NT2/D1 (cell line): Measurements from ENCODE around the gene FBXW8.

Experiments
- DNase-seq: peaks from one replicate; pipeline ENCODE4 v3.0.0-alpha.2; 2011; ENCODE audit warnings: low read depth, low spot score
- H3K27me3 ChIP-seq: 2 replicates; pipeline ENCODE4 v1.6.0; 2011; ENCODE audit warnings: mild to moderate bottlenecking; ENCODE audit not compliant: insufficient read length, insufficient read depth
- H3K36me3 ChIP-seq: 2 replicates; pipeline ENCODE4 v1.6.1; 2011; ENCODE audit warnings: mild to moderate bottlenecking, low read length, mixed read lengths; ENCODE audit not compliant: insufficient read depth, insufficient read length
- H3K4me1 ChIP-seq: 2 replicates; pipeline ENCODE4 v1.5.1; 2011; ENCODE audit not compliant: insufficient read depth, insufficient read length
- H3K4me3 ChIP-seq: 2 replicates; pipeline ENCODE4 v1.5.1; 2011; ENCODE audit warnings: low read depth; ENCODE audit not compliant: insufficient read length
- H3K9ac ChIP-seq: 2 replicates; pipeline ENCODE4 v1.6.0; 2011; ENCODE audit warnings: low read depth; ENCODE audit not compliant: insufficient read length
- H3K9me3 ChIP-seq: 2 replicates; pipeline ENCODE4 v1.5.1; 2011; ENCODE audit warnings: mild to moderate bottlenecking, low read length; ENCODE audit not compliant: insufficient read depth
- SUZ12 ChIP-seq: IDR thresholded peaks from 2 replicates; pipeline ENCODE4 v1.6.1; 2011; ENCODE audit not compliant: insufficient read length, insufficient read depth; ENCODE audit errors: extremely low read depth
- YY1 ChIP-seq: IDR thresholded peaks from 2 replicates; pipeline ENCODE4 v1.6.1; 2011; ENCODE audit not compliant: insufficient read length, insufficient read depth
- ZNF274 ChIP-seq: IDR thresholded peaks from 2 replicates; pipeline ENCODE4 v1.6.1; 2011; ENCODE audit warnings: mild to moderate bottlenecking, low read depth, low read length

FBXW8 gene

DNA sequence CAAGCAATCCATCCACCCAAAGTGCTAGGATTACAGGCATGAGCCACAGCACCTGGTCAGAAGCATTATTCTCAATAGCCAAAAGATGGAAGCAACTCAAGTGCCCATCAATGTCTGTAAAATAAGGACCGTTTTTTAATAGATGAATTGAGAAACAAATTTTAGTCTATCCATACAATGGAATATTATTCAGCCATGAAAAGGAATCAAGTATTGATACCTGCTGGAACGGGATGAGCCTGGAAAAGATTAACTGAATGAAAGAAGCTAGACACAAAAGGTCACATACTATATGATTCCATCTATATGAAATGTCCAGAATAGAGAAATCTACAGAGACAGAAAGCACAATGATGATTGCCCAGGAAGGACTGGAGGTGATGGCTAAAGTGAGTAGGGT lies 9.1 kb upstream of the FBXW8 start:
- Histone ChIP-seq H3K36me3 (no peaks in the 10 kb centered on the region), H3K27me3 (no peaks in the 10 kb centered on the region), H3K4me1 (no peaks in the 10 kb centered on the region), H3K9me3 (no peaks in the 10 kb centered on the region), H3K4me3 (no peak overlapping the region), H3K9ac (no peak overlapping the region)
- no peak for DNase-seq
- TF ChIP-seq SUZ12 (no peak), YY1 (no peak), ZNF274 (no peak)

DNA sequence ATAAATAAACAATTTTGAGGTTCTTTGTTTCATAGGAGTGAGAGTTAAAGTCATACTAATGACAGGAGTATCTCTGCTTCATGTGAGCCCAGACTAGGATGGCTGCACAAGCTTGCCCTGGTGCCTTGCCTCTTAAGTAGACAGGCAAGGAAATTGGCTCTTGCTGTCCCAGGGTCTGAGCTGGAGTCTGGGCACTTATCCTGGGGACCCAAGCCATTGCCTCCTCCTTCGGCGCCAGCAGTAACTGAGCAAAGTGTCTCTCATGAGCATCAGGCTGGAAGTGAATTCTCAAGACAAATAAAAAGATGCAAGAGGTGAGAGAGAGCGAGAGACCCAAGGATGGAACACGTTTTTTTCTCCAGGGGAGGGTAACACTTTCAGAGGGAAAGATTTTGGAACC lies 6.9 kb upstream of the FBXW8 start:
- DNase-seq, result no peak
- H3K9ac ChIP-seq, result no peak overlapping the region
- H3K27me3 ChIP-seq, result no peaks in the 10 kb centered on the region
- H3K36me3 ChIP-seq, result no peaks in the 10 kb centered on the region
- H3K9me3 ChIP-seq, result no peaks in the 10 kb centered on the region
- TF ChIP-seq ZNF274, result no peak
- TF ChIP-seq YY1, result no peak
- TF ChIP-seq SUZ12, result no peak
- no peaks in the 10 kb centered on the region for H3K4me1 ChIP-seq
- no peak overlapping the region for H3K4me3 ChIP-seq

DNA sequence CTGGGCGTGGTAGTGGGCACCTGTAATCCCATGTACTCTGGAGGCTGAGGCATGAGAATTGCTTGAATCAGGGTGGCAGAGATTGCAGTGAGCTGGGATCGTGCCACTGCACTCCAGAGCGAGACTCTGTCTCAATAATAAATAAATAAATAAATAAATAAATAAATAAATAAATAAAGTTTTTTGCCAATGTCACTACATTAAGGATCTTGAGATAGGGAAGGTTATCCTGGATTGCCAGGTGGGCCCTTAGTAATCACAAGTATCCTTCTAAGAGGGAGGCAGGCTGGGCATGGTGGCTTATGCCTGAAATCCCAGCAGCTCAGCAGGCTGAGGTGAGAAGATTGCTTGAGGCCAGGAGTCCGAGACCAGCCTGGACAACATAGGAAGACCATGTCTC lies 4.5 kb upstream of the FBXW8 start:
- TF ChIP-seq SUZ12 (no peak), YY1 (no peak), ZNF274 (no peak)
- Histone ChIP-seq H3K9me3 (no peaks in the 10 kb centered on the region), H3K36me3 (no peaks in the 10 kb centered on the region), H3K4me3 (no peak overlapping the region), H3K9ac (no peak overlapping the region), H3K27me3 (no peaks in the 10 kb centered on the region), H3K4me1 (no peaks in the 10 kb centered on the region)
- DNase-seq, result no peak

DNA sequence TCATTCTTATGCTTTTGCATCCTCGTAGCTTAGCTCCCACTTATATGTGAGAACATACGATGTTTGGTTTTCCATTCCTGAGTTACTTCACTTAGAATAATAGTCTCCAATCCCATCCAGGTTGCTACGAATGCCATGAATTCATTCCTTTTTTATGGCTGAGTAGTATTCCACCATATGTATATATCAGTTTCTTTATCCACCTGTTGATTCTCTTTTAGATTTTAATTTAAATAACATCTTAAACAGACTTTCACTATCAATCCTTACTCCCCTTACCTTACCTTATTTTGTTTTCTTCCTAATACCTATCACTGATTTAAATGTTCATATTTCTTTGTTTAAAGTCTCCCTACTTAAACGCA lies 488 bp upstream of the FBXW8 start:
- DNase-seq, result no peak
- no peaks in the 10 kb centered on the region for H3K27me3 ChIP-seq
- peak overlapping the region; percentile 83 for H3K4me3 ChIP-seq
- TF ChIP-seq ZNF274 (no peak), SUZ12 (no peak), YY1 (no peak)
- H3K9me3 ChIP-seq, result no peaks in the 10 kb centered on the region
- no peaks in the 10 kb centered on the region for H3K4me1 ChIP-seq
- peaks cover 22% of the 10 kb centered on the region for H3K36me3 ChIP-seq
- H3K9ac ChIP-seq, result peak overlapping the region; percentile 52

DNA sequence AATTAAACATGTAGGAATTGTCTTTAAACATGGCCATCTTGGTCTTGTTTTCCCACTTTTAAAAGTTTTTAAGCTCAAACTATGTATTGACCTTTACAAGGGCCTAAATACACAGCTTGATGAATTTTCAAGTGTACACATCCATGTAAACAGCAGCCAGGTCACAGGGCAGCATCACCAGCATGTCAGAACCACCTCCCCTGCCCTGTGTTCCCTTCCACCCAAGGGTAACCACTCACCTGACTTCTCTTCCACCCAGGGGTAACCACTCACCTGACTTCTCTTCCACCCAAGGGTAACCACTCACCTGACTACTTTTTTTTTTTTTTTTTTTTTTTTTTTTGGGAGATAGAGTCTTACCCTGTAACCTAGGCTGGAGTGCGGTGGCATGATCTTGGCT lies 4.6 kb downstream of the FBXW8 start:
- H3K4me3 ChIP-seq, result no peak overlapping the region
- TF ChIP-seq ZNF274 (no peak), YY1 (no peak), SUZ12 (no peak)
- no peak overlapping the region for H3K9ac ChIP-seq
- H3K9me3 ChIP-seq, result no peaks in the 10 kb centered on the region
- H3K36me3 ChIP-seq, result peaks cover 53% of the 10 kb centered on the region
- H3K4me1 ChIP-seq, result no peaks in the 10 kb centered on the region
- no peaks in the 10 kb centered on the region for H3K27me3 ChIP-seq
- DNase-seq, result no peak

DNA sequence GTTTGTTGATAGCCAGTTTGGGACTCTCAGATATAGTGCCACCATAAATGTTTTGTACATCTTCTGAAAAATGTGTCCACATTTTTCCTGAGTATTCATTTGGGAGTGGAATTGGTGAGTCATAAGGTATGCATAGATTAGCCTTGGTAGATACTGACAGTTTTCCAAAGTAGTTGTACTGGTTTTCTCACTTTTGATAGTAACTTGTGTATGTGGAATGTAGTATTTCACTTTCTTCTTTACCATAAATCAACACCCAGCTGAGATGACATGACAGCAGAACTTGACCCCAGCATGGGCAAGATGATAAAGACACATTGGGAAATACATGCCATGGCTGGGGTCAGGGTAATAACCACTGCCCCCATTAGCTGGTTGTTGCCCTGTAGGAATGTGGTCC lies 5.4 kb downstream of the FBXW8 start:
- H3K4me1 ChIP-seq, result no peaks in the 10 kb centered on the region
- no peak overlapping the region for H3K4me3 ChIP-seq
- peaks cover 53% of the 10 kb centered on the region for H3K36me3 ChIP-seq
- no peak overlapping the region for H3K9ac ChIP-seq
- TF ChIP-seq SUZ12 (no peak), YY1 (no peak), ZNF274 (no peak)
- no peak for DNase-seq
- no peaks in the 10 kb centered on the region for H3K9me3 ChIP-seq
- no peaks in the 10 kb centered on the region for H3K27me3 ChIP-seq

DNA sequence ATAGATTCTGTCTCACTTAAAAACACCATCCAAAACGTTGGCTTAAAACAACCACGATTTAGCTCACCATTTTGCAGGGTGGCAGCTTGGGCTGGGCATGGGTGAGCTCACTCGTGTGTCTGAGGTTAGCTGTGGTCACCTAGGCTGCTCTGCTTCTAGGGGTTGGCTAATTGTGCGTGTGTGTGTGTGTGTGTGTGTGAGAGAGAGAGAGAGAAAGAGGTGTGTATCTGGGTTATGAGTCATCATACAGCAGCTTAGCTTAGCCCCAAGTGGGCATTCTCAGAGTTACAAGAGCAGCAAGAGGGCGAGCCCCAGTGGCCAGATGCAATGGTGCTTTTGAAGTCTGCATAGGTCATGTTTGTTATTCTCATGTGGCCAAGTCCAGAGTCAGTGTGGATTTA lies 6.0 kb downstream of the FBXW8 start:
- Histone ChIP-seq H3K9ac (no peak overlapping the region), H3K27me3 (no peaks in the 10 kb centered on the region), H3K9me3 (no peaks in the 10 kb centered on the region), H3K4me3 (no peak overlapping the region), H3K4me1 (no peaks in the 10 kb centered on the region), H3K36me3 (peaks cover 51% of the 10 kb centered on the region)
- DNase-seq, result no peak
- TF ChIP-seq SUZ12 (no peak), ZNF274 (no peak), YY1 (no peak)

DNA sequence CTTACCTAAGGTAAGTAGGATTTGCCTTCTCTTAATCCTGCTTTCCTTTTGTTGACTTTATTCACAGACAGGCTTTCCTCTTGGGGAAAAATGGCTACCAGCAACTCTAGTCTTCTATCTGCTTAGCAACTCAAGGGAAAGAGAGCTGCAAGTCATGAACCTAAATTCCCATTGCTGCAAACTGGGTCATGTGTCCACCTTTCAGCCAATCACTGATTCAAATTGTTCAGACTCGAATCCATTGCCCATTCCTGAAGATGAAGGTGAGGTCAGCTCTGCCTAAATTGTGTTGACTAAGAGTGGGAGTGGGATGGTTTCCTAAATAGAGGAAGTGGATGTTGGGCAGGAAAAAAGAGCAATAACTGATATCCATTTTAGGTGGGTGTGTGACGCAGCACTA lies 7.7 kb downstream of the FBXW8 start:
- peaks cover 47% of the 10 kb centered on the region for H3K36me3 ChIP-seq
- no peaks in the 10 kb centered on the region for H3K9me3 ChIP-seq
- no peaks in the 10 kb centered on the region for H3K4me1 ChIP-seq
- H3K27me3 ChIP-seq, result no peaks in the 10 kb centered on the region
- no peak overlapping the region for H3K9ac ChIP-seq
- DNase-seq, result no peak
- H3K4me3 ChIP-seq, result no peak overlapping the region
- no peak for TF ChIP-seq YY1
- TF ChIP-seq ZNF274, result no peak
- TF ChIP-seq SUZ12, result no peak
